Measurements from ENCODE around the gene PNPLA3.

GRCh38 chr22:43953988-43954785 lies 30.6 kb downstream of the PNPLA3 start:
- TF ChIP-seq, protein P1, sequence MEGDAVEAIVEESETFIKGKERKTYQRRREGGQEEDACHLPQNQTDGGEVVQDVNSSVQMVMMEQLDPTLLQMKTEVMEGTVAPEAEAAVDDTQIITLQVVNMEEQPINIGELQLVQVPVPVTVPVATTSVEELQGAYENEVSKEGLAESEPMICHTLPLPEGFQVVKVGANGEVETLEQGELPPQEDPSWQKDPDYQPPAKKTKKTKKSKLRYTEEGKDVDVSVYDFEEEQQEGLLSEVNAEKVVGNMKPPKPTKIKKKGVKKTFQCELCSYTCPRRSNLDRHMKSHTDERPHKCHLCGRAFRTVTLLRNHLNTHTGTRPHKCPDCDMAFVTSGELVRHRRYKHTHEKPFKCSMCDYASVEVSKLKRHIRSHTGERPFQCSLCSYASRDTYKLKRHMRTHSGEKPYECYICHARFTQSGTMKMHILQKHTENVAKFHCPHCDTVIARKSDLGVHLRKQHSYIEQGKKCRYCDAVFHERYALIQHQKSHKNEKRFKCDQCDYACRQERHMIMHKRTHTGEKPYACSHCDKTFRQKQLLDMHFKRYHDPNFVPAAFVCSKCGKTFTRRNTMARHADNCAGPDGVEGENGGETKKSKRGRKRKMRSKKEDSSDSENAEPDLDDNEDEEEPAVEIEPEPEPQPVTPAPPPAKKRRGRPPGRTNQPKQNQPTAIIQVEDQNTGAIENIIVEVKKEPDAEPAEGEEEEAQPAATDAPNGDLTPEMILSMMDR (IDR thresholded peaks at IDR 0.05; ENCODE audit: low read depth, low read length, poor library complexity, severe bottlenecking), result no peak
- TF ChIP-seq EZH2phosphoT487 (IDR thresholded peaks at IDR 0.05; ENCODE audit: borderline replicate concordance, low read length), result no peak
